Right lobe of liver (tissue), 4 donors: ENCODE results near the gene S100PBP.
"Not testable (repeated sequence)": the region's sequence is repeated elsewhere in the genome, so short reads cannot be mapped to it uniquely, and the experiment has no call there.

Experiments
- POLR2A ChIP-seq: fragments of 450-650 bp; IDR thresholded peaks from one replicate; pipeline ENCODE4 v1.6.1; 2017; ENCODE audit warnings: antibody characterized with exemption, mild to moderate bottlenecking
- TF ChIP-seq, protein P1 (sequence below), 4 donors: fragments of 200-600 bp in 3 of 4; fragments of 450-650 bp in 1 of 4; IDR thresholded peaks; one replicate each; pipeline versions ENCODE4 v1.5.1 to v1.8.0; 2016 to 2022; ENCODE audit warnings: antibody characterized with exemption in 4 of 4, mild to moderate bottlenecking in 2 of 4
- donor health status: DM: no; HTN: no; CAD: no.
- donor health status: DM: no; HTN: no; CAD: no.
- donor health status: DM: no; HTN: yes; CAD: no.

DNA sequence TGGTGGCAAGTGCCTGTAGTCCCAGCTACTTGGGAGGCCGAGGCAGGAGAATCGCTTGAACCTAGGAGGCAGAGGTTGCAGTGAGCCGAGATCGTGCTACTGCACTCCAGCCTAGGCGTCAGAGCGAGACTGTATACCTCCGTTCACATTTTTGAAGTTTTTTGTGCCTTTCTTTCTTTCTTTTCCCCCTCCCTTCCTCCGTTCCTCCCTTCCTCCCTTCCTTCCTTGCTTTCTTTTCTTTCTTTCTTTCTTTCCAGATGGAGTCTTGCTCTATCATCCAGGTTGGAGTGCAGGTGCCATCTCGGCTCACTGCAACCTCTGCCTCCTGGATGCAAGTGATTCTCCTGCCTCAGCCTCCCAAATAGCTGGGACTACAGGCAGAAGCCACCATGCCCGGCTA lies 88.1 kb downstream of the S100PBP start:
- TF ChIP-seq, protein P1, sequence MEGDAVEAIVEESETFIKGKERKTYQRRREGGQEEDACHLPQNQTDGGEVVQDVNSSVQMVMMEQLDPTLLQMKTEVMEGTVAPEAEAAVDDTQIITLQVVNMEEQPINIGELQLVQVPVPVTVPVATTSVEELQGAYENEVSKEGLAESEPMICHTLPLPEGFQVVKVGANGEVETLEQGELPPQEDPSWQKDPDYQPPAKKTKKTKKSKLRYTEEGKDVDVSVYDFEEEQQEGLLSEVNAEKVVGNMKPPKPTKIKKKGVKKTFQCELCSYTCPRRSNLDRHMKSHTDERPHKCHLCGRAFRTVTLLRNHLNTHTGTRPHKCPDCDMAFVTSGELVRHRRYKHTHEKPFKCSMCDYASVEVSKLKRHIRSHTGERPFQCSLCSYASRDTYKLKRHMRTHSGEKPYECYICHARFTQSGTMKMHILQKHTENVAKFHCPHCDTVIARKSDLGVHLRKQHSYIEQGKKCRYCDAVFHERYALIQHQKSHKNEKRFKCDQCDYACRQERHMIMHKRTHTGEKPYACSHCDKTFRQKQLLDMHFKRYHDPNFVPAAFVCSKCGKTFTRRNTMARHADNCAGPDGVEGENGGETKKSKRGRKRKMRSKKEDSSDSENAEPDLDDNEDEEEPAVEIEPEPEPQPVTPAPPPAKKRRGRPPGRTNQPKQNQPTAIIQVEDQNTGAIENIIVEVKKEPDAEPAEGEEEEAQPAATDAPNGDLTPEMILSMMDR (IDR thresholded peaks at IDR 0.05) = not testable (repeated sequence)
- not testable (repeated sequence) for TF ChIP-seq POLR2A
